GM23248 (cell line): ENCODE results near the gene CMTM7. TPM values are rescaled to one million over a fixed set of nuclear protein-coding genes. Genes with fewer than 3 reads are reported as not detected.

Experiments
- DNase-seq: peaks from one replicate; pipeline ENCODE4 v3.0.0-alpha.2; 2015
- H2AFZ ChIP-seq: fragments of 200-600 bp; sonication (generic); 2 replicates; pipeline ENCODE4 v1.6.1; 2016; ENCODE audit warnings: antibody characterized with exemption
- H3F3A ChIP-seq: fragments of 200-600 bp; sonication (generic); 2 replicates; pipeline ENCODE4 v1.6.1; 2016; ENCODE audit warnings: mild to moderate bottlenecking, antibody characterized with exemption, mixed run types; ENCODE audit not compliant: insufficient read depth
- H3K27ac ChIP-seq: fragments of 200-600 bp; sonication (generic); 2 replicates; pipeline ENCODE4 v1.5.1; 2016; ENCODE audit warnings: mild to moderate bottlenecking
- H3K27me3 ChIP-seq: fragments of 200-600 bp; sonication (generic); replicated peaks from 2 replicates; pipeline ENCODE4 v1.6.1; 2016; ENCODE audit warnings: mild to moderate bottlenecking; ENCODE audit not compliant: insufficient read depth
- H3K36me3 ChIP-seq: fragments of 200-600 bp; sonication (generic); 2 replicates; pipeline ENCODE4 v1.6.1; 2016; ENCODE audit warnings: low read depth, mild to moderate bottlenecking
- H3K4me1 ChIP-seq: fragments of 200-600 bp; sonication (generic); 2 replicates; pipeline ENCODE4 v1.6.1; 2016; ENCODE audit warnings: mild to moderate bottlenecking; ENCODE audit not compliant: insufficient read depth
- H3K4me2 ChIP-seq: fragments of 200-600 bp; sonication (generic); one replicate; pipeline ENCODE4 v1.6.1; 2016; ENCODE audit warnings: mild to moderate bottlenecking; ENCODE audit not compliant: unreplicated experiment
- H3K4me3 ChIP-seq: fragments of 200-600 bp; sonication (generic); 2 replicates; pipeline ENCODE4 v1.5.1; 2016; ENCODE audit warnings: mild to moderate bottlenecking
- H3K79me2 ChIP-seq: fragments of 200-600 bp; sonication (generic); 2 replicates; pipeline ENCODE4 v1.6.1; 2016; ENCODE audit warnings: mild to moderate bottlenecking; ENCODE audit not compliant: insufficient read depth
- H3K9ac ChIP-seq: fragments of 200-600 bp; sonication (generic); 2 replicates; pipeline ENCODE4 v1.6.1; 2016; ENCODE audit warnings: mild to moderate bottlenecking
- H3K9me2 ChIP-seq: fragments of 200-600 bp; sonication (generic); 2 replicates; pipeline ENCODE4 v1.6.1; 2016; ENCODE audit warnings: mixed run types, mild to moderate bottlenecking, moderate library complexity; ENCODE audit not compliant: insufficient read depth
- H3K9me3 ChIP-seq: fragments of 200-600 bp; sonication (generic); one replicate; pipeline ENCODE4 v1.6.1; 2017; ENCODE audit warnings: low read depth
- H4K20me1 ChIP-seq: fragments of 200-600 bp; sonication (generic); 2 replicates; pipeline ENCODE4 v1.6.0; 2016; ENCODE audit not compliant: insufficient read depth
- EZH2 ChIP-seq: fragments of 200-600 bp; sonication (generic); IDR thresholded peaks from 2 replicates; pipeline ENCODE4 v1.6.1; 2018; ENCODE audit warnings: antibody characterized with exemption, mild to moderate bottlenecking; ENCODE audit not compliant: insufficient read depth, poor library complexity, severe bottlenecking
- EZH2phosphoT487 ChIP-seq: fragments of 200-600 bp; sonication (generic); IDR thresholded peaks from 2 replicates; pipeline ENCODE4 v1.6.1; 2018; ENCODE audit warnings: antibody characterized with exemption, moderate library complexity, mild to moderate bottlenecking, low read depth; ENCODE audit not compliant: insufficient read depth
- WGBS, 2 experiments: methylation state at CpG; one replicate each; pipeline ENCODE4 v1.1.6; 2015 to 2017; ENCODE audit warnings: low lambda C conversion rate in 2 of 2, low coverage in 1 of 2; ENCODE audit errors: missing lambda C conversion rate in 2 of 2; 5-methylcytosine and 5-hydroxymethylcytosine counted together
- in situ Hi-C: fragments of 300-500 bp; cut with MboI; formaldehyde crosslinking; loops from 2 replicates; pipeline ENCODE4 v1.15.0; 2020
- polyA plus RNA-seq: library from polyadenylated mRNA; unstranded; fragments of >200 nt; fragmentation: Nextera tagmentation; extraction: Ambion mirVana; gene quantifications from 2 replicates; pipeline ENCODE4 v1.2.1, GENCODE V29; 2016
- total RNA-seq: library from RNA; depleted of rRNA; stranded (reverse); fragments of >200 nt; shearing (Covaris generic); gene quantifications from 2 replicates; pipeline ENCODE4 v1.2.3, GENCODE V29; 2014

The CMTM7 gene
- total and polyA plus RNA-seq, 2 experiments from 2014 or later, result 6.3 to 23.0 TPM

DNA sequence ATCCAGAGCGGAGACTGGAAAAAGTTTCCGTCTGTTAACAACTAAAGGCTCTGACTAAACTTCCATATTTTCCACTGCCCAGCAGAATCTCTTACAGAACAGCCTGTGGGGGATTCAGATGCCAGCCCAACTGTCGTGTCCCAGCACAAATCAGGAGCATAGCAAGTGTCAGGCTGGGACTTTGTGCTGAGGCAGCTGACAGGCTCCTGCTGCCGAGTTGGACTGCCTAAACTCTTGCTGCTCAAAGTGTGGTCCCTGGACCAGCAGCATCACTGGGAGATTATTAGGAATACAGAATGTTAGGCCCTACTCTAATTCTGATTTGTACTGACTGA lies 31.2 kb upstream of the CMTM7 start:
- TF ChIP-seq EZH2 (no peak), EZH2phosphoT487 (no peak)
- WGBS, 2 experiments, result 42 to 57% methylated on average over 4 of the region's 4 CpGs
- Histone ChIP-seq H3K36me3 (no peaks in the 10 kb centered on the region), H2AFZ (no peak overlapping the region), H3K4me2 (no peak overlapping the region), H3K9ac (no peak overlapping the region), H3K4me3 (no peak overlapping the region), H3K27me3 (peaks cover 24% of the 10 kb centered on the region), H3K9me3 (no peaks in the 10 kb centered on the region), H3F3A (no peaks in the 10 kb centered on the region), H3K4me1 (no peaks in the 10 kb centered on the region), H4K20me1 (no peaks in the 10 kb centered on the region), H3K79me2 (no peaks in the 10 kb centered on the region), H3K27ac (no peak overlapping the region), H3K9me2 (no peaks in the 10 kb centered on the region)
- in situ Hi-C loops, result no loop called here
- DNase-seq, result no peak

DNA sequence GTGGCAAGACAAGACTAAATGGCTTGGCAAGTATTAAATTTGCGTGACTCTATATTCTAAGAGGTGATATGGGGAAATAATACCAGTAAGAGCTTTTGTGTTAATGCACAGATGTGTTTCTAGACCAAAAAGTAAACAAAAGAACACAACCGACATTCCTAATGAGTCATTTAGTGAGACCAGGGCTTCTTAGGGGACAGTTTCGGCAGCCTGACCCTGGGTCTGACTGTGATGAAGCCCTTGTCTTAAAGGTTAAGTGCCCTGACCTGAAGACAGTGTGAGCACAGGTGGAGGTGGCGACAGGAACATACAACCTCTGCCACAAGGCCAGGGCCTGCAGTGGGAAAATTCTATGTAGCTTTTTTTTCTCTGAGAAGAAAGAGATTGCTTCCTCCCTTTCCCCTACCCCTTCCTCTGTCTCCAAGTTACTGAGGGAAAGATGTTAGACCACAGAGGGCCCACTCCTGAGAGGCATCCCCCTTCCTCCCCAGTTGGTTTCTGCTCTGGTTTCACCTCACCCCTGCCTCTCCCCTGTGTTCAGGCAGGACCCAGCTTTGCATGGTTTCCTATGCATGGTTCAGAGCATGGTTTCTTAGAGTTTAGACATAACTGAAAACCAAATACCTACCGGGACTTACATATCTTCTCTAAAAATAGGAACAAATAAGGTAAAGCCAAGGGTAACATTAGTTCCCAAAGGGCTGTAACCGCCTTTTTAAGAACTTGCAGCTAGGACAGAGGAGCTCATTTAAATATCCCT lies 24.8 kb upstream of the CMTM7 start:
- no peak overlapping the region for H3K9ac ChIP-seq
- H3K9me3 ChIP-seq, result no peaks in the 10 kb centered on the region
- no peak overlapping the region for H3K27ac ChIP-seq
- peaks cover 16% of the 10 kb centered on the region for H3K27me3 ChIP-seq
- H3K4me1 ChIP-seq, result no peaks in the 10 kb centered on the region
- DNase-seq, result no peak
- TF ChIP-seq EZH2 (no peak), EZH2phosphoT487 (no peak)
- no peaks in the 10 kb centered on the region for H3F3A ChIP-seq
- no peaks in the 10 kb centered on the region for H3K36me3 ChIP-seq
- WGBS, 2 experiments, result 72 to 81% methylated on average over 6 of the region's 6 CpGs
- no peak overlapping the region for H3K4me3 ChIP-seq
- in situ Hi-C loops, result no loop called here
- H2AFZ ChIP-seq, result no peak overlapping the region
- H3K4me2 ChIP-seq, result no peak overlapping the region
- no peaks in the 10 kb centered on the region for H4K20me1 ChIP-seq
- no peaks in the 10 kb centered on the region for H3K79me2 ChIP-seq
- no peaks in the 10 kb centered on the region for H3K9me2 ChIP-seq

DNA sequence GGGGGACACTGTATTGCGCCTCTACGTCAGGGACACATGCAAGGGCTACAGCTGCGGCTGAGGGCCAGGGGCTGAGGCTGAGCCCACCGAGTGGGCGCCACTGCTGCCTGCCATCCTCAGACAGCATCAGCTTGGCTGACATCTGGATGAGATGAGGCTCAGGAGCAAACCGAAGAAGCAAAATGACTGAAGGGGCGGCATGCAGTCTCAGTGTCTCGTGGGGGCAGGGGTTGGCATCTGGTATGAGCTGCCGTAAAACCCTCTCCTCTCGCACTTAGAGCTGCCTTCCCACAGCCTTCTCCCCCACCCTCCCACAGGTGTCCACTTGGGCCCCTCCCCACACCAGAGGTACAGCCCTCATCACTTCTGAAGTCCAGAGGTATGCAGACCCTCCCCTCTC lies 24.2 kb upstream of the CMTM7 start:
- Histone ChIP-seq H3K79me2 (no peaks in the 10 kb centered on the region), H3K9me3 (no peaks in the 10 kb centered on the region), H3K4me3 (no peak overlapping the region), H2AFZ (no peak overlapping the region), H3K27ac (no peak overlapping the region), H3K4me2 (no peak overlapping the region), H3K4me1 (no peaks in the 10 kb centered on the region), H4K20me1 (no peaks in the 10 kb centered on the region), H3K9me2 (no peaks in the 10 kb centered on the region), H3F3A (no peaks in the 10 kb centered on the region), H3K36me3 (no peaks in the 10 kb centered on the region), H3K27me3 (peaks cover 14% of the 10 kb centered on the region), H3K9ac (no peak overlapping the region)
- in situ Hi-C loops, result no loop called here
- WGBS, 2 experiments, result 78 to 84% methylated on average over 10 of the region's 10 CpGs
- TF ChIP-seq EZH2phosphoT487 (no peak), EZH2 (no peak)
- no peak for DNase-seq

- Histone ChIP-seq H3K79me2 (no peaks in the 10 kb centered on the region), H2AFZ (no peak overlapping the region), H3K27me3 (peaks cover 12% of the 10 kb centered on the region), H3F3A (no peaks in the 10 kb centered on the region), H4K20me1 (no peaks in the 10 kb centered on the region), H3K9ac (no peak overlapping the region), H3K27ac (no peak overlapping the region), H3K36me3 (no peaks in the 10 kb centered on the region), H3K4me1 (no peaks in the 10 kb centered on the region), H3K4me3 (no peak overlapping the region), H3K9me2 (no peaks in the 10 kb centered on the region), H3K9me3 (no peaks in the 10 kb centered on the region), H3K4me2 (no peak overlapping the region)
- DNase-seq, result no peak
- in situ Hi-C loops, result no loop called here
- TF ChIP-seq EZH2 (no peak), EZH2phosphoT487 (no peak)
- WGBS, 2 experiments, result 79 to 80% methylated on average over 7 of the region's 7 CpGs
Observed at GRCh38 chr3:32371461-32372212, 20.0 kb upstream of the CMTM7 start.
